Tongue (tissue), 2 donors: ENCODE results near the gene RPP30. TPM values are rescaled to one million over a fixed set of nuclear protein-coding genes. Genes with fewer than 3 reads are reported as not detected.
"Not testable (repeated sequence)": the region's sequence is repeated elsewhere in the genome, so short reads cannot be mapped to it uniquely, and the experiment has no call there.

Experiments
- DNase-seq: peaks from one replicate; pipeline ENCODE4 v3.0.0-alpha.2; 2015
- total RNA-seq: library from RNA; depleted of rRNA; stranded (reverse); fragments of >200 nt; gene quantifications from one replicate; pipeline ENCODE4 v1.2.3, GENCODE V29; 2014

The RPP30 gene
- total RNA-seq, 1 donor from 2014 or later: 31.9 TPM

GRCh38 chr10:90917238-90917967, 45.6 kb downstream of the RPP30 start:
- no peak for DNase-seq

- DNase-seq: no peak
Observed at GRCh38 chr10:90917968-90918318, 46.2 kb downstream of the RPP30 start.

- DNase-seq: no peak
Observed at GRCh38 chr10:90919683-90920574, 48.2 kb downstream of the RPP30 start.

GRCh38 chr10:90920986-90921666, 49.4 kb downstream of the RPP30 start, which contains the start of gene ANKRD1:
Gene ANKRD1 (minus strand): TSS chr10:90921087. CDS start chr10:90921027, 60 bp downstream.
- DNase-seq: peak; percentile 84

GRCh38 chr10:90921906-90922305, 50.1 kb downstream of the RPP30 start:
- no peak for DNase-seq

- no peak for DNase-seq
Observed at GRCh38 chr10:90923111-90923731, 51.4 kb downstream of the RPP30 start.

- no peak for DNase-seq
Observed at GRCh38 chr10:90924552-90924951, 52.8 kb downstream of the RPP30 start.

- no peak for DNase-seq
Observed at GRCh38 chr10:90925079-90926029, 53.6 kb downstream of the RPP30 start.

GRCh38 chr10:90927293-90927692, 55.5 kb downstream of the RPP30 start:
- DNase-seq: no peak

- no peak for DNase-seq
Observed at GRCh38 chr10:90929179-90929578, 57.4 kb downstream of the RPP30 start.

- DNase-seq: peak; percentile 88
Observed at GRCh38 chr10:90930070-90930837, 58.5 kb downstream of the RPP30 start.

- DNase-seq: peak; percentile 73
Observed at GRCh38 chr10:90930971-90931871, 59.4 kb downstream of the RPP30 start.

GRCh38 chr10:90935581-90936275, 64.0 kb downstream of the RPP30 start:
- no peak for DNase-seq

GRCh38 chr10:90936276-90936659, 64.5 kb downstream of the RPP30 start:
- no peak for DNase-seq

GRCh38 chr10:90937645-90938258, 66.0 kb downstream of the RPP30 start:
- no peak for DNase-seq

- peak; percentile 61 for DNase-seq
Observed at GRCh38 chr10:90939116-90939515, 67.3 kb downstream of the RPP30 start.

GRCh38 chr10:90939648-90940047, 67.9 kb downstream of the RPP30 start:
- no peak for DNase-seq

GRCh38 chr10:90942980-90943379, 71.2 kb downstream of the RPP30 start:
- not testable (repeated sequence) for DNase-seq
